ENCODE results near the gene CCDC3. TPM values are rescaled to one million over a fixed set of nuclear protein-coding genes. Genes with fewer than 3 reads are reported as not detected.

Gene CCDC3
- total RNA-seq, 1 donor from 2014 or later = 86.0 TPM

GRCh38 chr10:12971001-12971788, 30.3 kb downstream of the CCDC3 start:
- intact Hi-C loops (cut with DNase I) = no loop called here
- peaks cover 0 to 27% of the 10 kb centered on the region in 2 donors for H3K9me3 ChIP-seq
- TF ChIP-seq CTCF (IDR thresholded peaks at IDR 0.05) = no peak
- no peak for DNase-seq (ENCODE audit: low spot score in 2 of 2)
- H3K27ac ChIP-seq = peak overlapping the region; percentile 28 to 52
- H3K4me1 ChIP-seq = peaks cover 3 to 17% of the 10 kb centered on the region in 2 donors
- H3K4me3 ChIP-seq = no peak overlapping the region
- H3K36me3 ChIP-seq = peaks cover 0 to 5% of the 10 kb centered on the region in 2 donors
- H3K27me3 ChIP-seq = no peaks in the 10 kb centered on the region

- Histone ChIP-seq H3K4me3 (no peak overlapping the region), H3K4me1 (peaks cover 3 to 8% of the 10 kb centered on the region in 2 donors), H3K9me3 (peaks cover 0 to 27% of the 10 kb centered on the region in 2 donors), H3K27ac (no peak overlapping the region), H3K27me3 (no peaks in the 10 kb centered on the region), H3K36me3 (peaks cover 0 to 5% of the 10 kb centered on the region in 2 donors)
- intact Hi-C loops (cut with DNase I) = no loop called here
- no peak for TF ChIP-seq CTCF (IDR thresholded peaks at IDR 0.05)
- no peak for DNase-seq (ENCODE audit: low spot score in 2 of 2)
These were observed 31.6 kb downstream of the CCDC3 start for GRCh38 chr10:12969951-12970350.

- Histone ChIP-seq H3K4me3 (no peak overlapping the region), H3K36me3 (peaks cover 0 to 5% of the 10 kb centered on the region in 2 donors), H3K27me3 (no peaks in the 10 kb centered on the region), H3K4me1 (peaks cover 5 to 6% of the 10 kb centered on the region in 2 donors), H3K9me3 (peaks cover 0 to 27% of the 10 kb centered on the region in 2 donors), H3K27ac (peak overlapping the region; percentile 4 to 52)
- no peak for TF ChIP-seq CTCF (IDR thresholded peaks at IDR 0.05)
- intact Hi-C loops (cut with DNase I) = no loop called here
- no peak for DNase-seq (ENCODE audit: low spot score in 2 of 2)
These were observed 35.4 kb downstream of the CCDC3 start for GRCh38 chr10:12966067-12966466.

- no peak overlapping the region for H3K4me3 ChIP-seq
These were observed 35.9 kb downstream of the CCDC3 start for GRCh38 chr10:12965571-12965970.

GRCh38 chr10:12962556-12962955, 39.0 kb downstream of the CCDC3 start:
- H3K27me3 ChIP-seq = no peaks in the 10 kb centered on the region
- H3K36me3 ChIP-seq = peaks cover 0 to 5% of the 10 kb centered on the region in 2 donors
- intact Hi-C loops (cut with DNase I) = loop anchor here (5.0 kb wide), 2 partner anchors 35 to 55 kb away; no protein-coding TSS in a partner anchor
- peaks cover 0 to 11% of the 10 kb centered on the region in 2 donors for H3K9me3 ChIP-seq
- peaks cover 8 to 20% of the 10 kb centered on the region in 2 donors for H3K4me1 ChIP-seq
- peak overlapping the region; percentile 90 to 91 for H3K27ac ChIP-seq
- no peak for TF ChIP-seq CTCF (IDR thresholded peaks at IDR 0.05)
- no peak for DNase-seq (ENCODE audit: low spot score in 2 of 2)
- no peak overlapping the region for H3K4me3 ChIP-seq

More at GRCh38 chr10:12965571-12965970, 35.9 kb downstream of the CCDC3 start:
- no peaks in the 10 kb centered on the region for H3K27me3 ChIP-seq
- peaks cover 0 to 5% of the 10 kb centered on the region in 2 donors for H3K36me3 ChIP-seq
- peaks cover 8 to 9% of the 10 kb centered on the region in 2 donors for H3K4me1 ChIP-seq
- intact Hi-C loops (cut with DNase I) = no loop called here
- no peak for DNase-seq (ENCODE audit: low spot score in 2 of 2)
- peaks cover 0 to 27% of the 10 kb centered on the region in 2 donors for H3K9me3 ChIP-seq
- no peak for TF ChIP-seq CTCF (IDR thresholded peaks at IDR 0.05)
- H3K27ac ChIP-seq = peak overlapping the region in 1 of 2 donors; percentile 52
